Astrocyte (in vitro differentiated cells and primary cell): ENCODE data around the gene TRERF1.

Experiments used
- EZH2 ChIP-seq: IDR thresholded peaks from 2 replicates; pipeline ENCODE4 v1.6.1; 2012; ENCODE audit warnings: mild to moderate bottlenecking, low read length, inconsistent platforms; ENCODE audit not compliant: insufficient read depth
- TF ChIP-seq, protein P1 (sequence below): IDR thresholded peaks from 2 replicates; pipeline ENCODE4 v1.5.1; 2011; ENCODE audit warnings: low read depth, mild to moderate bottlenecking, inconsistent platforms, low read length, moderate library complexity; ENCODE audit not compliant: insufficient read depth

DNA sequence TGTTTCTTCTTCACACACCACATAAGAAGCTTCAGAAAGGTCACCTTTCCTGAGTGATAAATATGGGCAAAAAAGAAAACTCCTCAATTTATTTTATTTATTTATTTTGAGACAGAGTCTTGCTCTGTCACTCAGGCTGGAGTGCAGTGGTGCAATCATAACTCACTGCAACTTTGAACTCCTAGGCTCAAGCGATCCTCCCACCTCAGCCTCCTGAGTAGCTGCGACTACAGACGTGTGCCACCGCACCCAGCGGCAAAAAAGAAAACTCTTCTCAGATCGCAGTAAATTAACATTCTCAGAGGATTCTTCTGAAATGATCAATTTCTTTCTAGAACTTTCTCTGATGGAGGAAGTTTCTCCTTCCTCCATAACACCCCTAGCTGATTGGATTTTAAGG is 111.2 kb downstream of the TRERF1 start:
- TF ChIP-seq, protein P1, sequence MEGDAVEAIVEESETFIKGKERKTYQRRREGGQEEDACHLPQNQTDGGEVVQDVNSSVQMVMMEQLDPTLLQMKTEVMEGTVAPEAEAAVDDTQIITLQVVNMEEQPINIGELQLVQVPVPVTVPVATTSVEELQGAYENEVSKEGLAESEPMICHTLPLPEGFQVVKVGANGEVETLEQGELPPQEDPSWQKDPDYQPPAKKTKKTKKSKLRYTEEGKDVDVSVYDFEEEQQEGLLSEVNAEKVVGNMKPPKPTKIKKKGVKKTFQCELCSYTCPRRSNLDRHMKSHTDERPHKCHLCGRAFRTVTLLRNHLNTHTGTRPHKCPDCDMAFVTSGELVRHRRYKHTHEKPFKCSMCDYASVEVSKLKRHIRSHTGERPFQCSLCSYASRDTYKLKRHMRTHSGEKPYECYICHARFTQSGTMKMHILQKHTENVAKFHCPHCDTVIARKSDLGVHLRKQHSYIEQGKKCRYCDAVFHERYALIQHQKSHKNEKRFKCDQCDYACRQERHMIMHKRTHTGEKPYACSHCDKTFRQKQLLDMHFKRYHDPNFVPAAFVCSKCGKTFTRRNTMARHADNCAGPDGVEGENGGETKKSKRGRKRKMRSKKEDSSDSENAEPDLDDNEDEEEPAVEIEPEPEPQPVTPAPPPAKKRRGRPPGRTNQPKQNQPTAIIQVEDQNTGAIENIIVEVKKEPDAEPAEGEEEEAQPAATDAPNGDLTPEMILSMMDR, result no peak
- TF ChIP-seq EZH2, result no peak
